Heart right ventricle (tissue), 16 donors: Measurements from ENCODE around the gene MMADHC. TPM values are rescaled to one million over a fixed set of nuclear protein-coding genes. Genes with fewer than 3 reads are reported as not detected.

Source experiments
- ATAC-seq, 8 donors: fragments of 200-7000 bp; cut with Tn5 transposase; one replicate each; pipeline ENCODE4 v1.9.1; 2020; ENCODE audit warnings: mild to moderate bottlenecking in 8 of 8, moderate library complexity in 8 of 8, moderate number of reproducible peaks in 1 of 8
- DNase-seq, 2 donors: peaks; one replicate each; pipeline ENCODE4 v3.0.0-alpha.2; 2020
- H3K27ac ChIP-seq, 10 donors: fragments of 200-600 bp; sonication (generic) in 2 of 10; one replicate each; pipeline versions ENCODE4 v1.5.0 to v1.8.0; 2020 to 2022; ENCODE audit warnings: mild to moderate bottlenecking in 3 of 10
- H3K27me3 ChIP-seq, 7 donors: fragments of 200-600 bp; one replicate each; pipeline ENCODE4 v1.8.0; 2021 to 2022; ENCODE audit warnings: mild to moderate bottlenecking in 2 of 7
- H3K36me3 ChIP-seq, 9 donors: fragments of 200-600 bp; sonication (generic) in 1 of 9; one replicate each; pipeline versions ENCODE4 v1.5.0 to v1.8.0; 2020 to 2022; ENCODE audit warnings: mild to moderate bottlenecking in 2 of 9
- H3K4me1 ChIP-seq, 9 donors: fragments of 200-600 bp; sonication (generic) in 1 of 9; one replicate each; pipeline versions ENCODE4 v1.5.0 to v1.8.0; 2020 to 2022; ENCODE audit warnings: mild to moderate bottlenecking in 4 of 9
- H3K4me3 ChIP-seq, 10 donors: fragments of 200-600 bp; sonication (generic) in 2 of 10; one replicate each; pipeline versions ENCODE4 v1.5.0 to v1.8.0; 2020 to 2022; ENCODE audit warnings: mild to moderate bottlenecking in 7 of 10, moderate library complexity in 2 of 10
- H3K9me3 ChIP-seq, 11 donors: fragments of 200-600 bp in 10 of 11; sonication (generic) in 2 of 11; one replicate each; pipeline versions ENCODE4 v1.5.0 to v1.8.0; 2013 to 2022; ENCODE audit warnings: mild to moderate bottlenecking in 2 of 11, control low read depth in 1 of 11, moderate library complexity in 1 of 11
- CTCF ChIP-seq, 9 donors: fragments of 200-600 bp; sonication (generic) in 2 of 9; IDR thresholded peaks; one replicate each; pipeline versions ENCODE4 v1.5.0 to v1.8.0; 2021 to 2022; ENCODE audit warnings: antibody characterized with exemption in 9 of 9, mild to moderate bottlenecking in 5 of 9, moderate library complexity in 1 of 9
- WGBS, 2 donors: extraction: QIAGEN DNeasy Blood & Tissue Kit; methylation state at CpG; one replicate each; pipeline ENCODE4 v1.1.7; 2013; ENCODE audit warnings: inconsistent platforms in 1 of 2; 5-methylcytosine and 5-hydroxymethylcytosine counted together
- intact Hi-C, 10 donors: fragments of 100-400 bp; cut with DNase I; formaldehyde crosslinking; loops; one replicate each; pipeline versions ENCODE4 v1.11.1 to v1.14.2; 2022
- polyA plus RNA-seq, 2 donors: library from polyadenylated mRNA; stranded (reverse); fragments of 200-250 nt; gene quantifications; one replicate each; pipeline ENCODE4 v1.2.3, GENCODE V29; 2013
- total RNA-seq, 10 donors: library from RNA; stranded (reverse); fragmentation: NEBNext Ultra II Directional in 3 of 10; extraction: Animal tissue kit (Norgen Biotek cat#: 25700) in 3 of 10; gene quantifications; one replicate each; pipeline versions ENCODE4 v1.2.1 to v1.2.4, GENCODE V29; 2021 to 2023
- donor health status: Arrhythmogenic right ventricular cardiomyopathy.
- donor health status: ischemic (EF 13 %, LVEDD 7.1; RV severe dilation, severe dysfunction).
- donor health status: healthy with polysubstance abuse.
- donor health status: DM: no; HTN: yes; CAD: no.
- donor health status: DM: no; HTN: no; CAD: no.
- donor health status: ischemic (EF 25% LVEDD 6.9; RV normal size, moderate dysfunction).
- donor health status: ischemic (EF 25% LVEDD 5.7; RV mildly dilated, moderate dysfunction).
- donor health status: healthy.
- donor health status: DM: yes; HTN: yes; CAD: no.
- donor health status: Ischemic cardiomyopathy.
- donor health status: ischemic (EF 35%, LVEDD 5.7; RV mildly dilated, moderate dysfunction).
- donor health status: nonischemic (EF 11% LVEDD 7.7; RV severe dilation, severe dysfunction).
- donor health status: DM: yes; HTN: yes; CAD: no.
- donor health status: PGD.
- donor health status: ischemic (EF 29% LVEDD 5.4; RV normal size, mild dysfunction).
- donor health status: nonischemic (EF 23%, LVEDD 6.1; RV moderate dilation, normal function).

MMADHC gene
- total and polyA plus RNA-seq, 12 donors: 20.4 to 132 (median 124) TPM

- 81 to 82% methylated on average over 7 of the region's 7 CpGs for WGBS, 2 donors
- Histone ChIP-seq H3K27me3 (peaks cover 0 to 5% (median 0%) of the 10 kb centered on the region in 7 donors), H3K9me3 (no peaks in the 10 kb centered on the region), H3K4me1 (no peaks in the 10 kb centered on the region), H3K36me3 (no peaks in the 10 kb centered on the region), H3K4me3 (no peak overlapping the region), H3K27ac (no peak overlapping the region)
- ATAC-seq (no peak), DNase-seq (no peak)
- no peak for TF ChIP-seq CTCF (IDR thresholded peaks at IDR 0.05)
- intact Hi-C loops: no loop called here
Observed at GRCh38 chr2:149534674-149535073, 52.9 kb downstream of the MMADHC start.

DNA sequence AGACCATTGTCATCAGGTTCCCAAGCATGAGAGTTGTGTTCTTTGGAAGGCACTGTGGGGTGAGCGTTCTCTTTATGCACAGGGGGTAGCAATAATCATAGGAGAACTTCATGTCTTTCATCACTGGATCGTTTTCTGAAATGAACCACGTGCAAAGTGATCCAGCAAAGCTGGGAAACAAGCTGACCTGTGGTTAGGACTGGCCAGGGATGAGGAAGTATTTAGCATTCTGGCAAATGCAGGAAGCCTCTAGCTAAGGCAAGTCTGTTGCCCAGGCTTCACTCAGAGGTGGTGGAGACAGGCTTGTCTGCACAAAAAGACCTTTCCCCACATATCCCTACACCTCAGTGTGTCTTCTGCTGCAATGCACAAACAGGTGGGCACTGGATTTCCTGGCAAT lies 58.6 kb downstream of the MMADHC start:
- Histone ChIP-seq H3K36me3 (no peaks in the 10 kb centered on the region), H3K9me3 (no peaks in the 10 kb centered on the region), H3K4me1 (no peaks in the 10 kb centered on the region), H3K27me3 (peaks cover 0 to 21% (median 4%) of the 10 kb centered on the region in 7 donors), H3K27ac (no peak overlapping the region), H3K4me3 (no peak overlapping the region)
- no peak for ATAC-seq
- intact Hi-C loops: no loop called here
- 48 to 62% methylated on average over 3 of the region's 3 CpGs for WGBS, 2 donors
- no peak for TF ChIP-seq CTCF (IDR thresholded peaks at IDR 0.05)
- no peak for DNase-seq

- Histone ChIP-seq H3K27ac (no peak overlapping the region), H3K9me3 (peaks cover 0 to 7% (median 0%) of the 10 kb centered on the region in 11 donors), H3K27me3 (peaks cover 0 to 21% (median 4%) of the 10 kb centered on the region in 7 donors), H3K36me3 (no peaks in the 10 kb centered on the region), H3K4me3 (no peak overlapping the region), H3K4me1 (no peaks in the 10 kb centered on the region)
- 61 to 69% methylated on average over 7 of the region's 7 CpGs for WGBS, 2 donors
- DNase-seq: no peak
- intact Hi-C loops: no loop called here
- no peak for ATAC-seq
- no peak for TF ChIP-seq CTCF (IDR thresholded peaks at IDR 0.05)
Observed at GRCh38 chr2:149527998-149528755, 59.4 kb downstream of the MMADHC start.

GRCh38 chr2:149526689-149527088 lies 60.9 kb downstream of the MMADHC start:
- 75 to 96% methylated on average over 2 of the region's 2 CpGs for WGBS, 2 donors
- TF ChIP-seq CTCF (IDR thresholded peaks at IDR 0.05): no peak
- Histone ChIP-seq H3K36me3 (no peaks in the 10 kb centered on the region), H3K27ac (no peak overlapping the region), H3K4me3 (no peak overlapping the region), H3K4me1 (no peaks in the 10 kb centered on the region), H3K9me3 (peaks cover 0 to 20% (median 5%) of the 10 kb centered on the region in 11 donors), H3K27me3 (peaks cover 0 to 21% (median 4%) of the 10 kb centered on the region in 7 donors)
- DNase-seq (no peak), ATAC-seq (no peak)
- intact Hi-C loops: no loop called here
